LNCAP (cell line): ENCODE measurements around the gene ITSN1.

ENCODE experiments used
- CTCF ChIP-seq: fragments of 450-650 bp; IDR thresholded peaks from 2 replicates; pipeline ENCODE4 v1.5.1; 2017; ENCODE audit warnings: mild to moderate bottlenecking

The ITSN1 gene

GRCh38 chr21:33841561-33841960, 199.3 kb downstream of the ITSN1 start:
- no peak for TF ChIP-seq CTCF

DNA sequence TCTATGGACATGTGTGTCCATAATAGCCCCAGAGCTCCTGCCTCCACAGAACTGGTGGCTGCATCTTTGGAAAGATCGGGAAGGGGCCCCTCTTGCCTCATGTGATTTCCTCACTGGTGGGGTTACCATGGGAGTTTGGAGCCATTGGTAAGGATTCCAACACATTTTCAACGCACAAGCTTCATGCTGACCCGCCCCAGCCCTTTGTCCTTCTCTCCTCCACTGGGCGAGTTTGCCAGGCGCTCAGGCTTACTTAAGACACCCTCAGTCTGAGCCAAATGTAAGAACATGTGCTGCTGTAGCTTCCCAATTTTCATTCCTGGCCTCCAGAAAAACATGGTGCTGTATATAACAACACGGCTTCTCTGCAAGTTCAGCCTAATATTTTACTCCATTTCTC, 200.9 kb downstream of the ITSN1 start:
- no peak for TF ChIP-seq CTCF

DNA sequence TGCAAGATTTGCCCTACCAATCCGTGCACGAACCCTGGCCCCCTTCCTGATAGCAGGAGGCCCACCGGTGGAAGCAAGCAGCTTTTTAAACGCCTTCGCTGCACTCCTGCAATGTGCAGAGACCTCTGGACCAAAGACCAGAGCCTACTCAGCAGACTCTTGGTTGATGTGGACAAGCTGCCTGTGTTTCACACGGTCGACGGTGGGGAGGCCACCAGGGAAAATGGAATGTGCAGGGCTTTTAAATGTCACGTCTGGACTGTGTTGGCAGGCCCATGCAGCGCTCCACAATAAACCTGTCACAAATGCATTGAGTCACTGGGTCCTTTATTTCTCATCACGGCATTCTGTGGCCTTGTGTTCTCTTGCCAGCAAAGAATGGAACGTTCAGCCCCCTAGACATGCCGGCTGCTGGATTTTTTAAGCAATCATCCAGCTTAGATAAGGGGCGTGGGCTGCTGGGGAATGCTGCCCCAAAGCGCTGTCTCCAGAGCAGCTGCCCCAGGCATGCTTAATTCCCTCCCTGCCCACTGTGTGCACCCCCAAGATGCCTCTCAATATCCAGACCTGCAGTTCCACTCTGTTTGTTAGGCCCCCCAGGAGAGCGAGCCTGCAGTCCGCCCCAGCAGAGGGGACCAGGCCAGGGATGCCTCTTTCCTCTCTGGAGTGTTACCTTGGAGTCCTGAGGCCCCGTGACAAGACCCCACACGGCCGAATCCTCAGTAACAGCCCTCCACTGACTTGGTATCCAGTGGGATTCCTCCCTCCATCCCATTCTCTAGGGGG, 202.0 kb downstream of the ITSN1 start:
- no peak for TF ChIP-seq CTCF

DNA sequence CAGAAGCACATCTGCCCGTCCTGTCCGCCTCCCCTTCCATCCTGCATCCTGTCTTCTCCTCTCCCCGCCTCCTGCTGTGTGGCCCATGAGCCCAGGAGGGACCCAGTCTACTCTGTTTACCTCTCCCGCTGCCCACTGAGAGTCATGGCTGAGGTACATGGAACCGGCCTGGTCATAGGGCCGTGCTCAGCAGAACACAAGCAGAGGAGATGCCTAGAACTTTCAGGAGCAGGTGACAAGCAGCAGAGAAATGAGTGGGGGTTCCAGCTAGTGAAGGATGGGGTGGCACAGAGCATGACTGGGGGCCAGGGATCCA, 202.5 kb downstream of the ITSN1 start:
- no peak for TF ChIP-seq CTCF

GRCh38 chr21:33846141-33846540, 203.8 kb downstream of the ITSN1 start:
- TF ChIP-seq CTCF: no peak

DNA sequence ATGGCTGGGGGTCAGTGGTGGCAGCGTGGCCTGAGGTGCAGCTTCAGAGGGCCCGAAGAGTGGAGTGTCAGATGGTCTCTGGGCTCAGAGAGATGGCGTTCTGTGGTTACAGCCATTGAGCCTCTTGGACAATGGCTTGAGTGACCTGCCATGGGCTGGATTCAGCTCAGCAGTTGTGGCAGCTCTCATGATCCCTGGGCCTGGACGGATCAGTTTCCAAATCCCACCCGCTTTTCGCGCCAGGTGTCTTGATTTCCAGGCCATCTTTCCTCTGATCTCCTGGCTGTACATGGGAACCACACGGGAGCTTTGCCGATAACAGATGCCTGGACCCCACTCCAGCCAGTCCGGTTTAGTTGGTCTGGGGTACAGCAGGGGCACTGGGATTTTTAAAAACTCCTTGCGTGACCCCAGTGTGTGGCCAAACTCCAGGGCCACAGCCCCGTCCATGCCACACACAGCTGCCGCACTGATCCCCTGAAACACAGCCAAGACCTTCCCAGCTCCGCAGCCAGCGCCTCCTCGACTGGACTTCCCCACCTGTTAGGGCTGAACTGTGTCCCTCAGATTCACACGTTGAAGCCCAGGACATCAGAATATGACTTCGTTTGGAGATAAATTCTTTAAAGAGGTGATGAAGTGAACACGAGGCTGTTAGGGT, 205.4 kb downstream of the ITSN1 start:
- no peak for TF ChIP-seq CTCF

DNA sequence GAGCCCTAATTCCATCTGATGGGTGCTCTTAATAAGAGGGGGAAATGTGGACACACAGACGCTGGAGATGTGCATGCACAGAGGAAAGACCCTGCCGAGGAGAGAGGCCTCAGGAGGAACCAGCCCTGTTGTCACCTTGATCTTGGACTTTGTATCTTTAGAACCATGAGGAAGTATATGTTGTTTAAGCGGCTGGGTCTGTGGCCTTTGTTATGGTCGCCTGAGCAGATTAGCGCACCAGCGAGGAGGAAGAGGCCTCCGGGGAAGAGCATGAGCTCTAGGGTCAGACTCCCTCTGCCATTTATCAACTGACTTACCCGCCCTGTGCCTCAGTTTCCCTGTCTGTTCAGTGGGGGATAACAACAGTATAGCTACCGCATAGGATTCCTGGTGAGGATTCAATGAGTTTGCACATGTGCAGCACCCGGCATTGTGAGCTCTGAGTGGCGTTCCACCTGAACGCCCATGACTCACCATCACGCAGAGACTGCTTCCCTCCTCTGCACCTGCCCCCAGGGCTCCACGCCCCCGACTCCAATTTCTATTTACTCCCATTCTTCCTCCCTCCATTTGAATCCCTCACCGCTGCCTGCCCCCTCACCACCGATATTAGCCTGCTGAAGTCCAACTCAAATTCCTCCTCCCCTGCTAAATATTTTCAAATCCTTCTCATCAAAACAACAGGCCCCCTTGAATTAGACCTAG, 206.1 kb downstream of the ITSN1 start:
- no peak for TF ChIP-seq CTCF
